ENCODE data around the gene TMEM167A. TPM values are rescaled to one million over a fixed set of nuclear protein-coding genes. Genes with fewer than 3 reads are reported as not detected.

The TMEM167A gene
- total RNA-seq, 1 donor from 2014 or later: 89.9 TPM

DNA sequence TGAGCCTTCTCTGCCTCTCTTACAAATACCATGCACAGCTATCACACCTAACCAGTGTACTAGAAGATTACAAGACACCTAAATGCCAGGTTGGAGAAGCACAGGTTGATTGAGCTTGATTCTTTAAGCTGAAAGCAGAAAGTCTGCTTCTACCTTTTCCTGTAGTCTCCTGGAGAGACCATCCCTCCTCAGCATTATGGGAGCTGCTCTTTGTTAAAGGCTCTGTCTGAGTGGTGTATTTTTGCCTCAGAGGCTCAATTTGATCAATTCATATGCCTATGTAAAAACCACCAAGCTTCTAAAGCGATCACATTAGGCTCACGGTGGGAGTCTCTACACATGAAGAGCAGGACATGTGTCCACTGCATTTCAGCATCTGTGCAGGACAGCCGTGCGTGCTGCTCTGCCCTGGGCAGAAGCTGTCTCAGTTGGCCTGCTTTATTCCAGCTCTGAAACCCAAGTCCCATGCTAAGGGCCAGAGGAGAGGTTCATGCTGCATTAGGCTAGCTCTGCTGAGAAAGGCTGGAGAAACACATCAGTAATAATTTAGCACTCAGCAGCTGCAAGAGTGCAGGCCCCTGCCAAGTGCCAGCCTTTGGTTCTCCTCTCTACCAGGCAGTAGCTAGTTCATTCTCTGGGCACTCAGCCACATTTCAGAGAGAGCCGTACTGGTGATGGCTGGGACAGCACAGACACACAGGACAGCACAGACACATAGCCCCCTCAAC lies 41.7 kb downstream of the TMEM167A start:
- TF ChIP-seq, protein P1, sequence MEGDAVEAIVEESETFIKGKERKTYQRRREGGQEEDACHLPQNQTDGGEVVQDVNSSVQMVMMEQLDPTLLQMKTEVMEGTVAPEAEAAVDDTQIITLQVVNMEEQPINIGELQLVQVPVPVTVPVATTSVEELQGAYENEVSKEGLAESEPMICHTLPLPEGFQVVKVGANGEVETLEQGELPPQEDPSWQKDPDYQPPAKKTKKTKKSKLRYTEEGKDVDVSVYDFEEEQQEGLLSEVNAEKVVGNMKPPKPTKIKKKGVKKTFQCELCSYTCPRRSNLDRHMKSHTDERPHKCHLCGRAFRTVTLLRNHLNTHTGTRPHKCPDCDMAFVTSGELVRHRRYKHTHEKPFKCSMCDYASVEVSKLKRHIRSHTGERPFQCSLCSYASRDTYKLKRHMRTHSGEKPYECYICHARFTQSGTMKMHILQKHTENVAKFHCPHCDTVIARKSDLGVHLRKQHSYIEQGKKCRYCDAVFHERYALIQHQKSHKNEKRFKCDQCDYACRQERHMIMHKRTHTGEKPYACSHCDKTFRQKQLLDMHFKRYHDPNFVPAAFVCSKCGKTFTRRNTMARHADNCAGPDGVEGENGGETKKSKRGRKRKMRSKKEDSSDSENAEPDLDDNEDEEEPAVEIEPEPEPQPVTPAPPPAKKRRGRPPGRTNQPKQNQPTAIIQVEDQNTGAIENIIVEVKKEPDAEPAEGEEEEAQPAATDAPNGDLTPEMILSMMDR (IDR thresholded peaks at IDR 0.05): no peak
- DNase-seq (no peak), ATAC-seq (no peak)
- H3K9me3 ChIP-seq: no peaks in the 10 kb centered on the region
- intact Hi-C loops (cut with DNase I): no loop called here
- no peak overlapping the region for H3K4me3 ChIP-seq
- H3K4me1 ChIP-seq: peaks cover 8% of the 10 kb centered on the region
- H3K27ac ChIP-seq: no peak overlapping the region
- H3K36me3 ChIP-seq: no peaks in the 10 kb centered on the region
- H3K27me3 ChIP-seq (ENCODE audit: low read depth): no peaks in the 10 kb centered on the region

- Histone ChIP-seq H3K27me3 (ENCODE audit: low read depth) (no peaks in the 10 kb centered on the region), H3K9me3 (no peaks in the 10 kb centered on the region), H3K36me3 (no peaks in the 10 kb centered on the region), H3K27ac (no peak overlapping the region), H3K4me1 (peaks cover 8% of the 10 kb centered on the region), H3K4me3 (no peak overlapping the region)
- intact Hi-C loops (cut with DNase I): no loop called here
- ATAC-seq (no peak), DNase-seq (no peak)
- TF ChIP-seq, protein P1 (IDR thresholded peaks at IDR 0.05): no peak
Observed at GRCh38 chr5:83034528-83035207, 42.5 kb downstream of the TMEM167A start.

DNA sequence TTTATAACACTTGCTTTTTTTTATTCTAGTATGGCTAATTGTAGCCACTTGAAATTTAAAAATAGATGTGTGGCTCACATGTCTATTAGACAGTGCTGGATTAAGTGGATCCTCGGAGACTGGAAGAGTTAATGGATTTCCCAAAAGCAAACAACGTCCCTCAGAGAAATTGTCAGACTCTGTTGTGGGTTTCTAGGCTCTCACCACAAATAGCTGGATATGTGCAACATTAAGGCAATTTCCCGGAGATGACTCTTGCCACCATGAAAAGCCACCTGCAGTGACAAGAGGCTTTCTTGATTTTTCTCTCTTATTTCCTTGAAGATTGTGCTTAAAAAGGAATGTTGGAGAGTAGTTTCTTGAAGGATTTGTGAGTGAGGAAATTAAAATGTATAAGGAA lies 43.2 kb downstream of the TMEM167A start:
- Histone ChIP-seq H3K36me3 (no peaks in the 10 kb centered on the region), H3K4me3 (no peak overlapping the region), H3K27me3 (ENCODE audit: low read depth) (no peaks in the 10 kb centered on the region), H3K27ac (no peak overlapping the region), H3K9me3 (no peaks in the 10 kb centered on the region), H3K4me1 (peaks cover 8% of the 10 kb centered on the region)
- intact Hi-C loops (cut with DNase I): no loop called here
- ATAC-seq (no peak), DNase-seq (no peak)
- TF ChIP-seq, protein P1 (IDR thresholded peaks at IDR 0.05): no peak

DNA sequence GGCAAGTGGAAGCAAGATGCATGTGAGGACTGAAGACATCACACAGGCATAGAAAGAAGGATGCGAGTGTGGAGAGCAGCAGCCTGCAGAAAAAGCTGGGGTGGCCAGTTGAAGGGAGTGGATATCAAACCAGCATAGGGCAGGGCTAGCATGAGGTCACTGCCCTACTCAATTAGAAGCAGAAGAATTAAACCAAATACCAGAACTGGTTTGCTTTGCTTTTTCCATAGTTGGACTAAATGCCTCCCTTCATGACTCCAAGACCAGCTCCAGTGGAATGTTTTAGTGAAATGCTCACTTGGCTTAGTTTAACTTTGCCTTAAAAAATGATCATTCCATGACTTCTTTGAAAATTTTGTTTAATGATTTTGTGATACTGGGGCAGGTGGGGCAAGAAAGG lies 45.8 kb downstream of the TMEM167A start:
- no peak overlapping the region for H3K4me3 ChIP-seq
- H3K36me3 ChIP-seq: no peaks in the 10 kb centered on the region
- ATAC-seq: no peak
- intact Hi-C loops (cut with DNase I): no loop called here
- no peaks in the 10 kb centered on the region for H3K9me3 ChIP-seq
- no peaks in the 10 kb centered on the region for H3K27me3 ChIP-seq (ENCODE audit: low read depth)
- H3K27ac ChIP-seq: no peak overlapping the region
- H3K4me1 ChIP-seq: peaks cover 8% of the 10 kb centered on the region
- TF ChIP-seq, protein P1 (IDR thresholded peaks at IDR 0.05): no peak
- DNase-seq: no peak

GRCh38 chr5:83029912-83030311 lies 47.3 kb downstream of the TMEM167A start:
- no peaks in the 10 kb centered on the region for H3K36me3 ChIP-seq
- H3K27ac ChIP-seq: no peak overlapping the region
- no peak for DNase-seq
- H3K9me3 ChIP-seq: no peaks in the 10 kb centered on the region
- no peak for ATAC-seq
- no peaks in the 10 kb centered on the region for H3K27me3 ChIP-seq (ENCODE audit: low read depth)
- TF ChIP-seq, protein P1 (IDR thresholded peaks at IDR 0.05): no peak
- no peak overlapping the region for H3K4me3 ChIP-seq
- peaks cover under 1% of the 10 kb centered on the region for H3K4me1 ChIP-seq
- intact Hi-C loops (cut with DNase I): no loop called here
